CD4-positive, alpha-beta T cell (primary cell): ENCODE measurements around the gene HS6ST2. TPM values are rescaled to one million over a fixed set of nuclear protein-coding genes. Genes with fewer than 3 reads are reported as not detected.

Source experiments
- ATAC-seq: fragments of 200-7000 bp; cut with Tn5 transposase; one replicate; pipeline ENCODE4 v1.10.0; 2022; ENCODE audit warnings: mild to moderate bottlenecking; ENCODE audit not compliant: poor library complexity
- CTCF ChIA-PET: fragments of 350-600 bp; sonication (Branson Sonifier 250); formaldehyde crosslinking; loops from one replicate; lab custom pipeline; 2021; ENCODE audit warnings: antibody characterized with exemption, inconsistent platforms; lab: Charles Lee
- POLR2A ChIA-PET: fragments of 350-600 bp; sonication (Branson Sonifier 250); formaldehyde crosslinking; loops from one replicate; lab custom pipeline; 2021; ENCODE audit warnings: antibody characterized with exemption, inconsistent platforms; lab: Charles Lee
- DNase-seq, 14 experiments: peaks; one replicate each; pipeline ENCODE4 v3.0.0-alpha.2; 2013 to 2020; ENCODE audit warnings: mixed read lengths in 2 of 14
- H3K27ac ChIP-seq, 2 donors: one replicate each; pipeline versions ENCODE4 v1.5.1 to v1.7.0; 2013; ENCODE audit warnings: low read length in 2 of 2, low read depth in 1 of 2, mild to moderate bottlenecking in 1 of 2
- H3K27me3 ChIP-seq, 2 experiments: 1 replicate in 1 of 2; 2 replicates in 1 of 2; pipeline versions ENCODE4 v1.6.1 to v1.7.0; 2013; ENCODE audit warnings: low read length in 2 of 2, control low read depth in 1 of 2, mild to moderate bottlenecking in 1 of 2, moderate library complexity in 1 of 2; ENCODE audit not compliant: insufficient read depth in 2 of 2, control insufficient read depth in 1 of 2
- H3K36me3 ChIP-seq: one replicate; pipeline ENCODE4 v1.6.1; 2013; ENCODE audit warnings: low read length, control low read depth; ENCODE audit not compliant: insufficient read depth
- H3K4me1 ChIP-seq: one replicate; pipeline ENCODE4 v1.6.1; 2013; ENCODE audit warnings: low read length, control low read depth; ENCODE audit not compliant: insufficient read depth
- H3K4me3 ChIP-seq: one replicate; pipeline ENCODE4 v1.5.1; 2013; ENCODE audit warnings: mild to moderate bottlenecking, low read length, moderate library complexity
- H3K9me3 ChIP-seq, 2 experiments: 1 replicate in 1 of 2; 2 replicates in 1 of 2; pipeline versions ENCODE4 v1.6.1 to v1.7.0; 2013; ENCODE audit warnings: low read length in 2 of 2, mild to moderate bottlenecking in 2 of 2, control low read depth in 1 of 2, moderate library complexity in 1 of 2; ENCODE audit not compliant: control insufficient read depth in 1 of 2, insufficient read depth in 1 of 2
- H3K27ac Mint-ChIP-seq: one replicate; pipeline ENCODE4 v1.8.0; 2020; ENCODE audit warnings: mixed read lengths
- H3K27me3 Mint-ChIP-seq: one replicate; pipeline ENCODE4 v1.8.0; 2021; ENCODE audit warnings: mixed read lengths
- H3K36me3 Mint-ChIP-seq: one replicate; pipeline ENCODE4 v1.8.0; 2021; ENCODE audit warnings: low read depth, mixed read lengths
- H3K4me1 Mint-ChIP-seq: one replicate; pipeline ENCODE4 v1.8.0; 2021; ENCODE audit warnings: low read depth, mixed read lengths
- H3K4me3 Mint-ChIP-seq: one replicate; pipeline ENCODE4 v1.8.0; 2020; ENCODE audit warnings: mild to moderate bottlenecking, mixed read lengths
- H3K9me3 Mint-ChIP-seq: one replicate; pipeline ENCODE4 v1.8.0; 2020; ENCODE audit warnings: mixed read lengths
- CTCF ChIP-seq: fragments of 200-600 bp; IDR thresholded peaks from one replicate; pipeline ENCODE4 v1.8.0; 2022; ENCODE audit warnings: antibody characterized with exemption, mild to moderate bottlenecking
- intact Hi-C, 2 experiments: fragments of 100-400 bp; cut with DNase I in 1 of 2; cut with micrococcal nuclease in 1 of 2; formaldehyde crosslinking; loops; one replicate each; pipeline versions ENCODE4 v1.15.1 to v1.9.0; 2023 to 2025; cut with DNase I, micrococcal nuclease
- total RNA-seq, 174 experiments: library from RNA in 2 of 174; stranded (reverse) in 2 of 174; gene quantifications; one replicate each; pipeline ENCODE4 v1.2.3 and lab custom pipeline; 2021 to 2026

Gene HS6ST2
- total RNA-seq, 2 experiments from 2014 or later: not detected

GRCh38 chrX:132743086-132743485, 215.3 kb downstream of the HS6ST2 start:
- Mint-ChIP-seq H3K9me3 (no peaks in the 10 kb centered on the region), H3K36me3 (no peaks in the 10 kb centered on the region), H3K27me3 (no peaks in the 10 kb centered on the region), H3K4me1 (peaks cover 6% of the 10 kb centered on the region), H3K27ac (no peak overlapping the region), H3K4me3 (no peak overlapping the region)
- H3K36me3 ChIP-seq: no peaks in the 10 kb centered on the region
- intact Hi-C loops: no loop called here
- no peak overlapping the region for H3K4me3 ChIP-seq
- H3K9me3 ChIP-seq: no peaks in the 10 kb centered on the region
- H3K4me1 ChIP-seq: peaks cover 3% of the 10 kb centered on the region
- ChIA-PET CTCF (no interaction called here), POLR2A (no interaction called here)
- no peak overlapping the region for H3K27ac ChIP-seq
- DNase-seq: no peak
- TF ChIP-seq CTCF: no peak
- ATAC-seq: no peak
- no peaks in the 10 kb centered on the region for H3K27me3 ChIP-seq

- CTCF ChIA-PET: no interaction called here
- H3K27ac Mint-ChIP-seq: no peak overlapping the region
- H3K4me1 ChIP-seq: peaks cover 12% of the 10 kb centered on the region
- no peaks in the 10 kb centered on the region for H3K36me3 ChIP-seq
- no peak overlapping the region for H3K27ac ChIP-seq
- H3K9me3 Mint-ChIP-seq: no peaks in the 10 kb centered on the region
- no peak overlapping the region for H3K4me3 Mint-ChIP-seq
- POLR2A ChIA-PET: no interaction called here
- H3K9me3 ChIP-seq: no peaks in the 10 kb centered on the region
- DNase-seq (no peak), ATAC-seq (no peak)
- H3K4me1 Mint-ChIP-seq: peaks cover 9% of the 10 kb centered on the region
- no peak for TF ChIP-seq CTCF
- no peaks in the 10 kb centered on the region for H3K27me3 Mint-ChIP-seq
- H3K36me3 Mint-ChIP-seq: no peaks in the 10 kb centered on the region
- no peak overlapping the region for H3K4me3 ChIP-seq
- H3K27me3 ChIP-seq: no peaks in the 10 kb centered on the region
- intact Hi-C loops: no loop called here
Observed at GRCh38 chrX:132742246-132742645, 216.2 kb downstream of the HS6ST2 start.

GRCh38 chrX:132741689-132742088, 216.7 kb downstream of the HS6ST2 start:
- H3K27me3 Mint-ChIP-seq: no peaks in the 10 kb centered on the region
- ATAC-seq: no peak

More at GRCh38 chrX:132741689-132742088, 216.7 kb downstream of the HS6ST2 start:
- no peak for TF ChIP-seq CTCF
- Histone ChIP-seq H3K4me1 (peaks cover 14% of the 10 kb centered on the region), H3K36me3 (no peaks in the 10 kb centered on the region), H3K9me3 (no peaks in the 10 kb centered on the region), H3K27ac (no peak overlapping the region), H3K27me3 (no peaks in the 10 kb centered on the region), H3K4me3 (no peak overlapping the region)
- POLR2A ChIA-PET: no interaction called here
- H3K4me1 Mint-ChIP-seq: peaks cover 9% of the 10 kb centered on the region
- no peak for DNase-seq
- no peak overlapping the region for H3K4me3 Mint-ChIP-seq
- no peaks in the 10 kb centered on the region for H3K36me3 Mint-ChIP-seq
- intact Hi-C loops: no loop called here
- H3K27ac Mint-ChIP-seq: no peak overlapping the region
- CTCF ChIA-PET: no interaction called here
- no peaks in the 10 kb centered on the region for H3K9me3 Mint-ChIP-seq
